ENCODE data around the gene SHISA9.

DNA sequence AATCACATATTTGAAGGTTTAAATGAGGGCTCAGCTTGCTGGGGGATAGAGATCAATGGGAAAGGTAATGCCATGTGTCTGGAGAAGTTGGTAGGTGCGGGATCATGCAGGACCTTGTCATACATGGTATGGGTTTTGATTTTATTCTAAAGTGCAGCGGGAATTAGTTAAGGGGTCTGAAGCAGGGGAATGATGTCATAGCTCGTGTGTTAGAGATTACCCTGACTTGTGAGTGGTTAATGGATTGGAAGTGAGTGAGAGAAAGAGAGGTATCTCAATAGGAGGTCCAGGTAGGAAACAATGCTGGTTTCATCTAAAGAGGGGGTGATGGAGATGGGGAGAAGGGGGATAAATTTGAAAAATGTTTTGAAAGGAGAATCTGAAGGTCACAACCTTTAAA is 280.0 kb downstream of the SHISA9 start:
- TF ChIP-seq, protein P1, sequence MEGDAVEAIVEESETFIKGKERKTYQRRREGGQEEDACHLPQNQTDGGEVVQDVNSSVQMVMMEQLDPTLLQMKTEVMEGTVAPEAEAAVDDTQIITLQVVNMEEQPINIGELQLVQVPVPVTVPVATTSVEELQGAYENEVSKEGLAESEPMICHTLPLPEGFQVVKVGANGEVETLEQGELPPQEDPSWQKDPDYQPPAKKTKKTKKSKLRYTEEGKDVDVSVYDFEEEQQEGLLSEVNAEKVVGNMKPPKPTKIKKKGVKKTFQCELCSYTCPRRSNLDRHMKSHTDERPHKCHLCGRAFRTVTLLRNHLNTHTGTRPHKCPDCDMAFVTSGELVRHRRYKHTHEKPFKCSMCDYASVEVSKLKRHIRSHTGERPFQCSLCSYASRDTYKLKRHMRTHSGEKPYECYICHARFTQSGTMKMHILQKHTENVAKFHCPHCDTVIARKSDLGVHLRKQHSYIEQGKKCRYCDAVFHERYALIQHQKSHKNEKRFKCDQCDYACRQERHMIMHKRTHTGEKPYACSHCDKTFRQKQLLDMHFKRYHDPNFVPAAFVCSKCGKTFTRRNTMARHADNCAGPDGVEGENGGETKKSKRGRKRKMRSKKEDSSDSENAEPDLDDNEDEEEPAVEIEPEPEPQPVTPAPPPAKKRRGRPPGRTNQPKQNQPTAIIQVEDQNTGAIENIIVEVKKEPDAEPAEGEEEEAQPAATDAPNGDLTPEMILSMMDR (IDR thresholded peaks at IDR 0.05; ENCODE audit: low read depth, low read length, poor library complexity, severe bottlenecking) = no peak
- no peak for TF ChIP-seq EZH2phosphoT487 (IDR thresholded peaks at IDR 0.05; ENCODE audit: borderline replicate concordance, low read length)
